T-helper 2 cell (primary cell): ENCODE results near the gene NDUFS2.
A peak's percentile ranks its signal among the peaks of the same experiment; 100 is the strongest.
"Not testable (repeated sequence)": the region's sequence is repeated elsewhere in the genome, so short reads cannot be mapped to it uniquely, and the experiment has no call there.

Experiments used
- DNase-seq, 5 experiments: peaks; one replicate each; pipeline versions ENCODE4 v3.0.0 to v3.0.0-alpha.2; 2012 to 2022

Gene NDUFS2

DNA sequence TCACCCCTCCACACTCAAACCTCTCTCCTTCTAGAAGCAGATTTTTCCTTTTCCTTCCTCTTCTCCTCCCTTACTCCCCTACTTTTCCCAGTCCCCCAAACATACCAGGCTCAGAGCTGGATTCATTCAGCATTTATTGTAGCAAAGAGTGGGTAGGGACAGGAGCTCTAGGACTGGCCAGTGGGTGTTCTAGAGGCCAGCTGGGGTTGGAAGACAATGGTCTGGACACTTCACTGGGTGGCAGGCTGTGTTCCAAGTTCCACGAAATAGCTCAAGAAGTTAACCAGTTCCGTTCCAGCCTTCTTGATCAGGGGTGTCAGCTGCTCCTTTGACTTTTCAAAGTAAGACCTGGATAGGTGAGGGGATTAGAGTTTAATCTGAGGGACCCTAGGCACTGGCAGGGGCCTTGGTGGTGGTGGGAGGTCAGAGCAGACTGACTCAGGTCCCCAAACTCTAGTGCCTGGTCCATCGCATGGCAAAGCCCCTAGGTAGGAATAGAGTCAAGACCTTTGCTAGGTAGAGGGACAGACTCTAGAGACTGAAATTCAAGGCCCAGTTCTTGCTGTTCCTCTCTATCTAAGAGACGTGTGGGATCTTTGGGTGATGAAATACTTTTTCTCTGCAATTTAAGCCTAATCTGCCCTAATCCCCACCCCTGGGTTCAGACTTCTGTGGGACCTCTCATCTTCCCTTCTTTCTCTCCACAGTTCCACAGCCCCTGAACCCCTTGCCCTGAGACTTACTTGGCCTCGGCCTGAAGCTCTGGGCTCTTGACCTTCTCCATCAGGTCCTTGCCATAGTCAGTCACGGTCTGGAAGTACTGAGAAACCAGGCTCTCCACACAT is 20.2 kb downstream of the NDUFS2 start:
- no peak for DNase-seq

DNA sequence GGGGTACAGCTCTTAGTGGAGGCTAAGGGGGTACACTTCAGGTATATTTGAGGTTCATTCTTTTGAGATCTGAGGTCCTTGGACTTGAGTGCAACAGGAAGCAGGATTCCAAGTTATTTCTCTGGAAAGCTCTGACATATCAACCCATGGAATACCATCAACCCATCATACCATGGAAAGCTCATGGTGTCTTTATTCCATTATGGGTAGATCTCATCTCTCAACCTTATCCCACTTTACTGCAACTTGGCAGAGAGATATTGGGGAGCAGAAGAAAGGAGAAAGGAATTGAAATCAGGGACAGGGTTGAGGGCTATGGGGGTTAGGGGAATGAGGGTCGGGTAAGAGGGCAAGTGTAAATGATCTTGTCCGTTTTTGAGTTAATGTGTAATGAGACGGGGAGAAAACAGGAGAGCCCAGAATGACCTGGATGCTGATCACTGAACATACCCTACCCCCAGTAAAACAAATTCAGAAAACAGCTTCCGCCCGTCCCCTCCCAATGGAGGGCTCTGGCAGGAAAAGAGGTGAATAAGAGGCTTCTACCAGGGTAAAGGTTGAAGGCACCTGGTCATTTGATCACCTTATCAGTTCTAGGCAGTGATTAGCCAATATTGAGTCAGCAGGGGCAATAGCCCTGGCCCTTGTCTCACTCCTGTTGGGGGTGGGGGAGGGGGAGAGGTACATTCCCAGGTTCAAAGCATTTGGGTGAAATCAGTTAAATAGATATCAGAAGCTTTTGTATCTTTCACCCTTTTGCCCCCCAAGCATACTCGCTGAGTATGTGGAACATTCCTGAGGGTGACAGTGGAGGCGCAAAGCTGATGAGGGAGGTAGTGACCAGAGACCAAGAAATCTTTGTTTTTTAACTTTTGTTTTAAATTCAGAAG is 21.9 kb downstream of the NDUFS2 start:
- no peak for DNase-seq

DNA sequence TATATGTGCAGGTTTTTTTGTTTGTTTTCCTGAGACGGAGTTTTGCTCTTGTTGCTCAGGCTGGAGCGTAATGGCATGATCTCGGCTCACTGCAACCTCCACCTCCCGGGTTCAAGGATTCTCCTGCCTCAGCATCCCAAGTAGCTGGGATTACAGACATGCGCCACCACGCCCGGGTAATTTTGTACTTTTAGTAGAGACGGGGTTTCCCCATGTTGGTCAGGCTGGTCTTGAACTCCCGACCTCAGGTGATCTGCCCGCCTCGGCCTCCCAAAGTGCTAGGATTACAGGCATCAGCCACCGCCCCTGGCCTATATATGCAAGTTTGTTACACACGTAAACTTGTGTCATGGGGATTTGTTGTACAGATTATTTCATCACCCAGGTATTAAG is 22.5 kb downstream of the NDUFS2 start:
- not testable (repeated sequence) for DNase-seq

DNA sequence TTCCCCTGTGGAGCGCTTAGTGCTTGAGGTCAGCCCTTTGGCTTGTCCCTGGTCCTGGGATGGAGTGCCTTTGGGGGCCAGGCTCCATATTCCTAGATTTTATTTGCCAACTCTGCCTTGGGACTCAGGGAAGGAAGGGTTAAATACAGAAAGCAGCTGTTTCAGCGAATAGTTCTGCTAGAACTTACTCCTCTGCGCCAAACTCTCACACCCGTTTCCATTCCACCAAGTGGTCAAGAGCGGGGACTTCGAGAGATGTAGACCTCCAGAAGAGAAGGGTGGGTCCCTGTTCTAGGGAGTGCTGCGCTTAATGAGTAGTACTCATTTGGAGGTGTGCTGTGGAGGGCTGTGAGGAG is 23.0 kb downstream of the NDUFS2 start:
- no peak for DNase-seq

DNA sequence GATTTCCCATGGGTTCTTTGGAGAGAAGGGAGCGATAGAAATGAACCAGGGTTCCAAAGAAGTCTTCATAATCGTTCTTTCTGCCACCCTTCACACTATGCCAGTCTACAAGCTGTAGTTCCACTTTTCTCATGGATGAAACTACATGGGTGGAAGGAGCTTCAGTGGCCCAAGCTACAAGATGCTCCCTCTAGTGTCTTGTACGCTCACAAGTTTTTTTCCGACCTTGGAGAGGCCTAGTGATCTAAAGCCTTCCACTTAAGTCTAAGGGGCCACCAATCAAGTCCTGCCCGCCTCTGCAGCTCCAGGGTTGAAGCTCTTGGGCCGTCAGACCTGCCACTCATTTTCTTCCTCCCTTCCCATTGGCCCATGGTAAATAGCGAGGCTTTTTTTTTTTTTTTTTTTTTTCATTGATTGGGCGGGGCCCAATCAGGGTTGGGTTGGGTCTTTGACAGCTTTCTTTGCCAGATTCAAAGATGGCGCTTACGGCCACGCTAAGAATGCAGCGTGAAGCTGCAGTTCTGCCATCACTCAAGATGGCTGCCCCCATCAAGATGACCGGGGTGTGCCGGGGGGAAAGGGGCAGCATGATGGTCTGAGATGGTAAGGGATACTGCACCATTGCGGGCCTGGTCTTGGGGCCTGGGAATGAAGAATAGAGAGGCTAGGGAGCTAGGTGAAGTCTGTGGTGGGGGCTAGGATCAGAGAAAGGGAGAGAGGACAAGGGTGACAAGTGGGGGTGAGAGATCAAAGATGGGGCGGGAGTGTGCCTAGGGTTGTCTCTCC is 23.6 kb downstream of the NDUFS2 start, which contains the start of gene TOMM40L:
Gene TOMM40L (plus strand): TSS at position 527 of the 786 bp plus-strand sequence. CDS start 430 bp downstream, outside the sequence.
- DNase-seq = peak; percentile 62 to 100 (median 81)

DNA sequence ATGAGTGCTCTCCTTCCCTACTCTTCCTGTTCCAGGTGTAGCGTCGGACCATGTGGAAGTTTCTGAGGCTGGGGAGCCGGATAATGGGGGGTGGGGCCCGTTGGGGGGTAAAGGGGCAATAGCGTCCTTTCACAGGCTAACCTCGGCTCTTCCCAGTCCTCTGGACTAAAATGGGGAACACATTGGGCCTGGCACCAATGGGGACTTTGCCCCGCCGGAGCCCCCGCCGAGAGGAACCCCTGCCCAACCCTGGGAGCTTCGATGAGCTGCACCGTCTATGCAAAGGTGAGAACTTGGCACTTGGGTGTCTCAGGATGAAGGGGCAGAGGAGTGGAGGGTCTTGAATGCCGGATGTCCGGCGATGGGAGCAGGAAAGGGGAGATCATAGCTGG is 24.1 kb downstream of the NDUFS2 start:
- no peak for DNase-seq

DNA sequence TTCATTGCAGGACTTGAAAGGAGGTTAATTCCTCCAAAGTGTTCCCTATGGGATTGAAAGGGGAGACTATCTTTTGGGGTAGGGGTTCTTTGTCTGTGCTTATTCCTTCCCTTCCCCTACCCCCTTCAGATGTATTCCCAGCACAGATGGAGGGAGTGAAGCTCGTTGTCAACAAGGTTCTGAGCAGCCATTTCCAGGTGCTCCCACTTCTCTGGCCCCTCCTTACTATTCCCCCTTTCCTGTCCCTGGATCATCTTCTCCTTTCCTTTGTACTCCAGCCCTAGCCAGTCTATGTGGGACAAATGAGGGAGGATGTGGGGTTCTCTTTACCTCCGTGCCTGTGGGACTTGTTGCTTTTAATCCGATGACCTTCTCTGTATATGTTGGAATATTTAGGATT is 24.6 kb downstream of the NDUFS2 start:
- no peak for DNase-seq

DNA sequence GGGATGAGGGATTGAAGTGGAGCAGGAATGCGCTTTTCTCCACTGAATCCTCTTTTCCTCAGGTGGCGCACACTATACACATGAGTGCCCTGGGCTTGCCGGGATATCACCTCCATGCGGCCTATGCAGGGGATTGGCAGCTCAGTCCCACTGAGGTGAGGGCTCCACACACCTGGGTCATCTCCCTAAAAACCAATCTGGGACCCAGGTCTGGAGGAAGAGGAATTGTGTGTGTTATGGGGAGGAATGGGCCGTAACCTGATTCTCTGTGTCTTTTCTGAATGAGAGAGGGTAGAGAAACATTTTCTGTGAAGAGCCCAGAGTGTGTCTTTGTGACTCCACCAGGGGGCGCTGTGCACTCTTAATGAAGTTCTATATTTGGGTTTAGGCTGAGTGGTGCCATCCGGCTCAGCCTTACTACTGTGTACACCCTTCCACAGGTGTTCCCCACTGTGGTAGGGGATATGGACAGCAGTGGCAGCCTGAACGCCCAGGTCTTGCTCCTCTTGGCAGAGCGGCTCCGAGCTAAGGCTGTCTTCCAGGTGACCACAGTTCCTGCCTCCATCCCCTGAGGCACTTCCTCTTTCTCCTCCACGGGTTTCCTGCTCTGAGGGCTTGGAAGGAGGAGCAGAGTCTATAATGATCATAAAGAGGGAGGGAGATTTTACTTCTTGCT is 25.2 kb downstream of the NDUFS2 start:
- peak; percentile 63 to 85 (median 81) for DNase-seq

DNA sequence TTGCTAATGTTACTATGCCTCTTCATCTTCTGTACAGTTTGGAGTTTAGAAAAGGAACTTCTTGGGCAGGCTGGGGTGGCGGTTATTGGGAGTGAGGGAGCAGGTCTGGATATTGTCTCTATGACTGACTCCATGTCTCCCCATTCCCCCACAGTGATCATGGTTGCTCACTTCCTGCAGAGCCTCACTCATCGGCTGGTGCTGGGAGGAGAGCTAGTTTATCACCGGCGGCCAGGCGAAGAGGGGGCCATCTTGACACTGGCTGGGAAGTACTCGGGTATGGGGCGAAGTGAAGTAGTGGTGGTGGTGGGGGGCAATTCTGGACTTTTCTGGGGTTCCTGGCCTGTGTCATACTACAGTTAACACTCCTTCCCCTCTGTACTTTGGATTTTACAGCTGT is 25.9 kb downstream of the NDUFS2 start:
- DNase-seq = no peak

DNA sequence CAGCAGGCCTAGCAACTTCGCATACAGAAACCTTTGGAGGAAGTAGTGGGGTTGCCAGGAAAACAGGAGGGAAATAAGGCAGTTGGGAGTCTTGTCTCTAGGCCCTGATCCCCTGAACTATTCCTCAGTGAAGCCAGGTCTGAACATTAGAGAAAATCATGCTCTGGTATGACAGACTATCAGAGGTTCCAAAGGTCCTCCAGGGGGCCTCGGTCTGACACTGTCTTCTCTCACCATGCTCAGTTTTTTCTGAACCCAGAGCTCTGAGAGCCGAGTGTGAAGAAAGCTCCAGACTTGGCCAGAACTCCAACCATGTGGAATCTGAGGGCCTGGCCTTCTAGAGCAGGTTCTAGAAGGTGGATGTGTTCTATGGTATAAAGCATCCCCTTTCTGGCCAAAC is 27.7 kb downstream of the NDUFS2 start:
- DNase-seq = peak in 1 of 5 experiments; percentile 10

DNA sequence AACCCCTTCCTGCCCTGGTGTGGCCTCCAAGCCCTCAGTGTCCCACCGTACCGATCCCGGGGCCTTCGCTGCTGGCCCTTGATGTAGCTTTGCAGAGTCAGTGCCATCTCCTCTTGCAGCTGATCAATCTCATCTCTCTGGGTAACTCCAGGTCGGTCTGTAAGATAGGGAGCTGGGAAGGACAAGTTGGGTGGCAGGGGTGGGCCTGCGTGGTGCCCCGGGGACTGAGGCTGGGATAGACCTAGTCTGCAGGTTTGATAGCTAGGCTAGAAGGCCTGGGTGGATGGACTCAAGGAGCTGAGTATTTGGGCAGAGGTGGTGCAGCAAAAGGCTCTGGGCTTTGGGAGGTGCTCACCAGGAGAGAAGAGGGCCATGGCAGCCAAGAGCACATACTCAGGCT is 28.6 kb downstream of the NDUFS2 start:
- DNase-seq = no peak

DNA sequence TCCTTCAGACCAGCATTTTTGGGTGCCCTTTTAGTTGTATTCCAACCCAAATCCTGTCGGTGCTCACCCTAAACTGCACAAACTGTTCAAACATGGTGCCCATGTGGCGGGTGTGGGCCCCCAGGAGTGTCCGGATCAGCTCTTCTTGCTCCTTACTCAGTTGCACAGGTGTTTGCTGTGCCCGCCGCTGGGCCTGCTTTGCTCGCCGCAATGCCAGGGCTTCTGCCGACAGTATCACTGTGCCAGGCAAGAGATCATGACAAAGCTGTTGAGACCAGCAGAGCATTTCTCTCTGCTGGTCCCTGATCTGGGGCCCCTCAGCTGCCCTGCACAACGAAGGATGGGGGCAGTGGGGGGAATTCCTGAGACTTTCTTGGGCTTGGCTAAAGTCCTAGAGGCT is 30.9 kb downstream of the NDUFS2 start:
- DNase-seq = no peak

DNA sequence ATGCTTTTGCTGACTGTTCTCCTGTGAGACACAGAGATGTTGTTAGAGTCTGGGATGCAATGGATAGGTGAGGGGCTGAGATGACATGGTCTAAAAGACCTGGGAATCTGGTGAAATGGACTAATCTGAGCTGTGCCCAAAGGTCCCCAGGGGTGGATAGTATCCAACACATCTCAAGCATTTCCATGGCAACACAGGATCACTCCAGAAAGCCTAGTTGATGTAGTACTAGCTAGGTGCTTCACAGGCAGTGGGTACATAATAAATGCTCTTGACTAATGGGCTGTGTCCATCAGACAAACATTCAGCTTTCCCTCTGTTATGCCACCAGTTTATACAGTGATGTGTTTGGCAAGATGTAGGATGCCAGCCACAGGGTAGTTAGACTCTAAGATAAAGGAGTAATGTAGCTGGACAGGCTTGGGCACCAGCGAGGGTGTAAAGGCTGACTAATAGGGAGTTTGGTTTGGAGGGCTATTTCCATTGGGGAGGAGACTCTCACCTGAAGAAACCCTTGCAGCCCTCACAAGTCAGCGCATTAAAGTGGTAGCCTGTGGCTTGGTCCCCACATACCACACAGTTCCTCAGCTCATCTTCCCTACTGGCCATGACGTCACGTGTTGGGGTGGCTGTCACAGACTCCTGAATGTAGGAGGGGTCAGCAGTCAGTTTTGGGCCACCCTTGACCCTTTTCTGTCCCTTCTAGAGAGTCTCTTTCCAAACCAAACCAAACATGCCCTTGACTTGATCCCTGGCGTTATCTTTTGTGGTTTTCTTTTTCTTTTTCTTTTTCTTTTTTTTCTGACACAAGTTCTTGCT is 34.0 kb downstream of the NDUFS2 start:
- DNase-seq = no peak

DNA sequence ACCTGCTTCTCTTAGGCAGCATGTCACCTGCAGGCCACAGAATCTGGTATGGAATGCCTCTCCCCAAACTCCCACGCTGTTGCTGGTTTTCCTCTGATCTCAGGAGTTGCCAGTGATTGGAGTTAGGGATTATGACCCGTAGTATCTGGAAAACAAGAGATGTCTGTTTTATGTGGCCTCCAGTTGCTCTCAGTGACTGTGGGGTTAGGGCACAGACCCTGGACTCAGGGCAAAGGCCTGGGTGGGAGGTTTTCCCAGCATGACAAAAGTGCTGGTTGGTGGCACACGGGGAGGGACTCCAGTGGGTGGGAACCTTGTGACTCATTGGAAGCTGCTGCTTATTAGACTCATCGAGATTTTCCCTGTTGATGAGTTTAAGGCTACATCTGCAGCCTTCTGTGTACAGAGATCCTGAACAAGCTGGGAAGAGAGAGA is 35.9 kb downstream of the NDUFS2 start, which contains the start of gene NR1I3:
Gene NR1I3 (minus strand): TSS at position 165 of the 435 bp plus-strand sequence. CDS start 1,638 bp downstream, outside the sequence.
- no peak for DNase-seq

DNA sequence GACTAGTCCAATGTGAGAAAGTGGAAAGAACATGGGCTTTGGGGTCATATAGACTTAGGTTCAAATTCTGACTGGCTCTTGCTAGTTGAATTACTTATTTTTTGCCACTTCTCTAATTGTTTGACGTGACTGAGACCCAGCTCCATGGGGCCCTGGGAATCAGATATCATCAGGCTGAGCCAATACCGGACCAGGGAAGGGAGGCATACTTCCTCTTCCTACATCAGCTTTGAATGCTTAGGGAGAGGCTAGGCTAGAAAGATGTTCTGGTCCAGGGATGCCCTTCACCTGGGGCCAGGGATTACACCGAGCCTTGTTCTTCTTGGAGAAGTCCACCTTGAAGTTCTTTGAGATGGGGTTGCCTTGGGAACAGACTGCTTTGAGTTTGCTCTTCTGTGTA is 39.5 kb downstream of the NDUFS2 start:
- no peak for DNase-seq

DNA sequence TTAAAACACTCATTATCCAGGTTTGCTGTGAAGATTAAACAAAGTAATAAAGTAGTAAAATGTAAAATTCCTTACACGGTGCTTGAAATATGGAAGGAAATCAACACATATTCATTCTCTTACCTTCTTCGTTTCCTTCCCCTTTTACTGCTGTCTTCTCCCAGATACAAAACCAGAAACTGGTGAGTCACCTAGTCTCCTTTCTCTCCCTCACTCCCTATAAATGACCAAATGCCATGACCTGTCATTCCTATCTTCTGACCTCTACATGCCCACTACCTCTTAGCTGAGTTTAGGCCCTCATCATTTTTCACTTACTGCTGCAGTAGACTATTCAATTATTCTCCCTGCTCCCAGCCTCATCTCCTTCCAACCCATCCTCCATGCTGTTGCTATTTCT is 40.1 kb downstream of the NDUFS2 start:
- no peak for DNase-seq

DNA sequence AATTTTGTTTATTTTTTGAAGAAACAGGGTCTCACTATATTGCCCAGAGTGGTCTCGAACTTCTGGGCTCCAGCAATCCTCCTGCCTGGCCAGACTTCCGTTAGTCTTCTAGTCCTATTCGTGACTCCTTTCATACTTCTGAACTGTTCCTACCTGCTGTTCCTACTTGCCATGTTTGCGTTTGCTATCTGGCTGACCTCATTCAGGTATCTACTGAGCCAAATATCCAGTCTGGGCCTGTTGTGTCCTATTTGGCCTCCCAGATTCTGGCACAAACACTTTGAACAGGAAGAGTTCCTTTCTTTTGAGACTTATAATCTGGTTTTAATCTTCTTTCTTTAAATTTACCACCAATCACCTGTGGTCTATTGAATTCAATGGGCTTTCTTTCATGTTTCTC is 42.7 kb downstream of the NDUFS2 start:
- DNase-seq = no peak

DNA sequence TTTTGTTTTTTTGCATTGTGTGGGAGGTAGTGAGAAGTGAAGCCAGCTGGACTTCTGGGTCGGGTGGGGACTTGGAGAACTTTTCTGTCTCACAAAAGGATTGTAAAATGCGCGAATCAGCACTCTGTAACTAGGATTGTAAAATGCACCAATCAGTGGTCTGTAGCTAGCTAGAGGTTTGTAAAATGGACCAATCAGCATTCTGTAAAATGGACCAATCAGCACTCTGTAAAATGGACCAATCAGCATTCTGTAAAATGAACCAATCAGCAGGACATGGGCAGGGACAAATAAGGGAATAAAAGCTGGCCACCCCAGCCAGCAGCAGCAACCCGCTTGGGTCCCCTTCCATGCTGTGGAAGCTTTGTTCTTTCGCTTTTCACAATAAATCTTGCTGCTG is 47.9 kb downstream of the NDUFS2 start:
- not testable (repeated sequence) for DNase-seq

DNA sequence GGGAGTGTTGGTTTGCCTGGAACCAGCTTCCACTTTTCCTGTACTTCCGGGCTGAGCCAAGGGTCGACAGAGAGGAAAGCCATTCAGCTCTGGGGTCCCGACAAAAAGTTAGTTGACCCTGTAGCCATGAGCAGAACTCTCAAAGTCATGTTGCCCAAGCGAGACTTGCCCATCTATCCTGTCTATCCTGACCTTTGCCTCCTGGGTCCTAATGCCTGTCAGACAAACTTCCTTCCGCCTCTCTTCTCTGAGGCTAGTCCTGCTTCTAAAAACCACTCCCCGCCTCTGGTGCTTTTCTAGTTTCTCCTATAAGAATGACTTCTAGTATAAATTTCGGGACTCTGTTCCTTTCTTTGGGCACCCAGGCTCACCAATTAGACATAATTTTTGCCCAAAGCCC is 48.7 kb downstream of the NDUFS2 start:
- no peak for DNase-seq

DNA sequence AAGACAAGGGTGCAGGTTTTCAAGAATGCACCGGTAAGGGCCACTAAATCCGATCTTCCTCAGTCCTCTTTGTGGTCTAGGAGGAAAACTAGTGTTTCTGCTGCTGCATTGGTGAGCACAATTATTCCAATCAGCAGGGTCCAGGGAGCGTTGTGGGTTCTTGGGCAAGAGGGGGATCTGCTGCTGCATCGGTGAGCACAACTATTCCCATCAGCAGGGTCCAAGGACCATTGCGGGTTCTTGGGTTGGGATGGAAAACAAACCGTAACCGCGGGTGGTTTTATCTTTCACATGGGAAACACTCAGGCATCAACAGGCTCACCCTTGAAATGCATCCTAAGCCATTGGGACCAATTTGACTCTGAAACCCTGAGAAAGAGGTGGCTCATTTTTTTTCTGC is 49.4 kb downstream of the NDUFS2 start:
- DNase-seq = no peak

DNA sequence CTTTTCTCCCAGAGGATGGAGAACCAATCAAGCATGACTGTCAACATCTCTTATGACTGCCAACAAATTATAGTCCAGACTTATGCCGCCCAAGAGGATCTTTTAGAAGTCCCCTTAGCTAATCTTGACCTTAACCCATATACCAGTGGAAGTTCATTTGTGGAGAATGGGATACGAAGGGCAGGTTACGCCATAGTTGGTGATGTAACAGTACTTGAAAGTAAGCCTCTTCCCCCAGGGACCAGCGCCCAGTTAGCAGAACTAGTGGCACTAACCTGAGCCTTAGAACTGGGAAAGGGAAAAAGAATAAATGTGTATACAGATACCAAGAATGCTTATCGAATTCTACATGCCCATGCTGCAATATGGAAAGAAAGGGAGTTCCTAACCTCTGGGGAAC is 53.1 kb downstream of the NDUFS2 start:
- DNase-seq = not testable (repeated sequence)
